ENCODE results near the gene PRKAG2.

PRKAG2 gene

DNA sequence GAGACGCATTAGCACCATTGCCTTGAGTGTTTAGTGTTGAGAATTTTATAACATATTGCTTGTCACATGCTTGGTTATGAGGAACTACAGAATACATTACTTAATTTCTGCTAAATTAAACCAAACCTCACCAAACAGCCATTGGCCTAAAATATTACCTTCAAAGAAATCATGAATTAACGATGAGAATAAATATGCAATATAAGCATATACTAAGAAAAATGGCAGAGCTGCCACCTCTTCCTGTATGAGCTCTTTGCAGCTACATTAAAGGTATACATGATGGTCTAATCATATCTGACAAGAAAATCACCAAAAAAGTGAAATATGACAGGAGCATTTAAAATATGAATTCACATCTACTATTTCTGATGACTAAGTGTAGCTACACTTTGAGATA is 352.1 kb downstream of the PRKAG2 start:
- peaks cover 3% of the 10 kb centered on the region; the same call in 1 of the 2 replicates for H3F3A ChIP-seq (ENCODE audit: insufficient read depth)
- no peak overlapping the region for H3K9ac ChIP-seq (ENCODE audit: low read length)
- H3K9me3 ChIP-seq (ENCODE audit: insufficient read depth, low read length), result no peaks in the 10 kb centered on the region
- no peak for TF ChIP-seq EZH2phosphoT487 (conservative IDR thresholded peaks at IDR 0.05; ENCODE audit: low read length)
- TF ChIP-seq CTCF (IDR thresholded peaks at IDR 0.05; ENCODE audit: insufficient read depth, low read length, poor library complexity, severe bottlenecking), result no peak
- H3K9me2 ChIP-seq (replicated peaks; ENCODE audit: insufficient read depth, low read length), result no peaks in the 10 kb centered on the region
- H3K79me2 ChIP-seq (ENCODE audit: insufficient read depth, low read length), result no peaks in the 10 kb centered on the region
- H2AFZ ChIP-seq (ENCODE audit: low read depth, low read length, severe bottlenecking), result no peak overlapping the region
- H3K36me3 ChIP-seq (ENCODE audit: low read length), result no peaks in the 10 kb centered on the region
- no peaks in the 10 kb centered on the region for H4K20me1 ChIP-seq (ENCODE audit: low read depth, low read length)
- H3K4me3 ChIP-seq (ENCODE audit: insufficient read depth, low read length, poor library complexity, severe bottlenecking), result no peak overlapping the region
- no peak overlapping the region for H3K4me2 ChIP-seq (ENCODE audit: low read depth, low read length, poor library complexity, severe bottlenecking)
- no peaks in the 10 kb centered on the region for H3K27me3 ChIP-seq (ENCODE audit: low read length)
- no peak overlapping the region for H3K27ac ChIP-seq (ENCODE audit: low read depth, low read length)

- Histone ChIP-seq H3K9me3 (ENCODE audit: insufficient read depth, low read length) (no peaks in the 10 kb centered on the region), H3K79me2 (ENCODE audit: insufficient read depth, low read length) (no peaks in the 10 kb centered on the region), H3K4me3 (ENCODE audit: insufficient read depth, low read length, poor library complexity, severe bottlenecking) (no peak overlapping the region), H3K27me3 (ENCODE audit: low read length) (no peaks in the 10 kb centered on the region), H3K9ac (ENCODE audit: low read length) (no peak overlapping the region), H3K9me2 (replicated peaks; ENCODE audit: insufficient read depth, low read length) (no peaks in the 10 kb centered on the region), H2AFZ (ENCODE audit: low read depth, low read length, severe bottlenecking) (no peak overlapping the region), H3K36me3 (ENCODE audit: low read length) (no peaks in the 10 kb centered on the region), H3K4me2 (ENCODE audit: low read depth, low read length, poor library complexity, severe bottlenecking) (no peak overlapping the region), H3K27ac (ENCODE audit: low read depth, low read length) (no peak overlapping the region), H3F3A (ENCODE audit: insufficient read depth) (peaks cover 3% of the 10 kb centered on the region; the same call in 1 of the 2 replicates), H4K20me1 (ENCODE audit: low read depth, low read length) (no peaks in the 10 kb centered on the region)
- no peak for TF ChIP-seq EZH2phosphoT487 (conservative IDR thresholded peaks at IDR 0.05; ENCODE audit: low read length)
- TF ChIP-seq CTCF (IDR thresholded peaks at IDR 0.05; ENCODE audit: insufficient read depth, low read length, poor library complexity, severe bottlenecking), result no peak
Observed at GRCh38 chr7:151524331-151524730, 352.6 kb downstream of the PRKAG2 start.

DNA sequence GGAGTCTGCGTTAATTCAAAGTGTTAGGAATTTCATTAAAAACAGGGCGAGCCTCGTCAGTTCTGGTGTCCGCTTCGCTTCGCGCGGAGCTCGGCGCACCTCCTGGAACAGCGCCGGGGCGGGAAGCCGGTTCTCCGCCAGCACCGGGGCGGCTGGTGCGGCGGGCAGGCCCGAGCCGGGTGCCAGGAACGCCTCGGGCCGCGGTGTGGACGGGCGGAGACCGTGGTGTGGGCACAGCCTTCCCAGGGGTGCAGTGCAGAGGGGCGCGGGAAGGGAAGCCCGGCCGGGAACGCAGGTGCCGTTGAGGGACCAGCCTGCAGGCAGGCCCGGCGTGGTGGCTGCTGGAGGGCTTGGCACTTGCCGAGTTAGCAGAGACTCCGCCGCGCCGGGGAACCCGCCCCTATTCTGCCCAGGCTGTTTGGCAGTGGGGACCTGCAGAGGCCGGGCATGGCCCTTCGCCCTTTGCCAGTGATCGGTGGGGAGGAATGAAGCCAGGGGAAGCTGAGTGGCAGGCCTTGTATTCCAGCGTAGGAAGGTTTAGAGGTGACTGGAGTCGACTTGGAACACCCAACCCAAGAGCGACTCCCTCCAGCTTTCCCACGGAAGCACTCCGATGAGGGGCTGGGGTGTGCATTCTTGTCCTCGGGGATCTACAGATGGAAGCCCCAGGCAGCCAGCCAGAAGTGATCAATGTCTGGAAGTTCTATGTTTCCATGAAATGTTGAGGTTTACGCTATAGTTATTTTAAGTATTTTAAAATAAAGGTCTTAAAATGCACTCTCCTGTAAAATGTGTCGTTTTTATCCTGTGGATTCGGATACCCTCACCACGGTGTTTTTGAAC is 356.3 kb downstream of the PRKAG2 start:
- peaks cover 15% of the 10 kb centered on the region for H4K20me1 ChIP-seq (ENCODE audit: low read depth, low read length)
- peaks cover 33% of the 10 kb centered on the region for H3K79me2 ChIP-seq (ENCODE audit: insufficient read depth, low read length)
- H3K36me3 ChIP-seq (ENCODE audit: low read length), result no peaks in the 10 kb centered on the region
- H2AFZ ChIP-seq (ENCODE audit: low read depth, low read length, severe bottlenecking), result peak overlapping the region; percentile 97
- H3K4me2 ChIP-seq (ENCODE audit: low read depth, low read length, poor library complexity, severe bottlenecking), result peak overlapping the region; percentile 48
- peak overlapping the region; percentile 88 for H3K27ac ChIP-seq (ENCODE audit: low read depth, low read length)
- no peak for TF ChIP-seq CTCF (IDR thresholded peaks at IDR 0.05; ENCODE audit: insufficient read depth, low read length, poor library complexity, severe bottlenecking)
- no peak for TF ChIP-seq EZH2phosphoT487 (conservative IDR thresholded peaks at IDR 0.05; ENCODE audit: low read length)
- no peaks in the 10 kb centered on the region for H3K27me3 ChIP-seq (ENCODE audit: low read length)
- H3K4me3 ChIP-seq (ENCODE audit: insufficient read depth, low read length, poor library complexity, severe bottlenecking), result peak overlapping the region; percentile 43
- H3K9me3 ChIP-seq (ENCODE audit: insufficient read depth, low read length), result no peaks in the 10 kb centered on the region
- no peaks in the 10 kb centered on the region for H3K9me2 ChIP-seq (replicated peaks; ENCODE audit: insufficient read depth, low read length)
- H3F3A ChIP-seq (ENCODE audit: insufficient read depth), result peaks cover 3% of the 10 kb centered on the region; the same call in 1 of the 2 replicates
- H3K9ac ChIP-seq (ENCODE audit: low read length), result no peak overlapping the region
